ENCODE measurements around the gene SEMA4D.
"Not testable (repeated sequence)": the region's sequence is repeated elsewhere in the genome, so short reads cannot be mapped to it uniquely, and the experiment has no call there.

Gene SEMA4D

GRCh38 chr9:89474939-89475338 lies 23.0 kb downstream of the SEMA4D start:
- TF ChIP-seq CTCF (conservative IDR thresholded peaks at IDR 0.05): no peak
- peak overlapping the region; percentile 71 for H3K27ac ChIP-seq

- peak overlapping the region; percentile 71 for H3K27ac ChIP-seq
- no peak for TF ChIP-seq CTCF (conservative IDR thresholded peaks at IDR 0.05)
Observed at GRCh38 chr9:89473762-89474469, 24.0 kb downstream of the SEMA4D start.

GRCh38 chr9:89471796-89472320 lies 26.1 kb downstream of the SEMA4D start:
- not testable (repeated sequence) for H3K27ac ChIP-seq

GRCh38 chr9:89471390-89471789 lies 26.5 kb downstream of the SEMA4D start:
- no peak overlapping the region for H3K27ac ChIP-seq

GRCh38 chr9:89470224-89470839 lies 27.6 kb downstream of the SEMA4D start:
- H3K27ac ChIP-seq: no peak overlapping the region
- TF ChIP-seq CTCF (conservative IDR thresholded peaks at IDR 0.05): no peak

More at GRCh38 chr9:89471390-89471789, 26.5 kb downstream of the SEMA4D start:
- TF ChIP-seq CTCF (conservative IDR thresholded peaks at IDR 0.05): no peak

GRCh38 chr9:89469003-89469402 lies 28.9 kb downstream of the SEMA4D start:
- H3K27ac ChIP-seq: no peak overlapping the region
- TF ChIP-seq CTCF (conservative IDR thresholded peaks at IDR 0.05): no peak

- H3K27ac ChIP-seq: no peak overlapping the region
- TF ChIP-seq CTCF (conservative IDR thresholded peaks at IDR 0.05): no peak
Observed at GRCh38 chr9:89468281-89468960, 29.5 kb downstream of the SEMA4D start.

Data from VCaP (cell line).